ENCODE measurements around the gene SLC23A2.

DNA sequence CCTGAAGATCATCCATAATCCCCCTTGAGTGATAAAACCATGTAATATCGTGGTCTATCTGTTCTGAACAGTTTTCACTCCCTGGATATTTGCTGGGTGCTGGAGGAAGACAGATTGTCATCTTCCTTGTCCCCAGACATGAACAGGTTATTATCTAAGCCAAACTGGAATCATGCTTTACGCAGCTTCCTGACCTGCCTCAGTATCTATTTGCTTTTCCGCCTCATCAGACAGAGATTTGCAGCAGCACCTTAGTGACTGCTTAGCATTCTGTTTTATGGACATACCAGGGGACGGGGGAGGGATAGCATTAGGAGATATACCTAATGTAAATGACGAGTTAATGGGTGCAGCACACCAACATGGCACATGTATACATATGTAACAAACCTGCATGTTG, 124.6 kb downstream of the SLC23A2 start:
- TF ChIP-seq, protein P1, sequence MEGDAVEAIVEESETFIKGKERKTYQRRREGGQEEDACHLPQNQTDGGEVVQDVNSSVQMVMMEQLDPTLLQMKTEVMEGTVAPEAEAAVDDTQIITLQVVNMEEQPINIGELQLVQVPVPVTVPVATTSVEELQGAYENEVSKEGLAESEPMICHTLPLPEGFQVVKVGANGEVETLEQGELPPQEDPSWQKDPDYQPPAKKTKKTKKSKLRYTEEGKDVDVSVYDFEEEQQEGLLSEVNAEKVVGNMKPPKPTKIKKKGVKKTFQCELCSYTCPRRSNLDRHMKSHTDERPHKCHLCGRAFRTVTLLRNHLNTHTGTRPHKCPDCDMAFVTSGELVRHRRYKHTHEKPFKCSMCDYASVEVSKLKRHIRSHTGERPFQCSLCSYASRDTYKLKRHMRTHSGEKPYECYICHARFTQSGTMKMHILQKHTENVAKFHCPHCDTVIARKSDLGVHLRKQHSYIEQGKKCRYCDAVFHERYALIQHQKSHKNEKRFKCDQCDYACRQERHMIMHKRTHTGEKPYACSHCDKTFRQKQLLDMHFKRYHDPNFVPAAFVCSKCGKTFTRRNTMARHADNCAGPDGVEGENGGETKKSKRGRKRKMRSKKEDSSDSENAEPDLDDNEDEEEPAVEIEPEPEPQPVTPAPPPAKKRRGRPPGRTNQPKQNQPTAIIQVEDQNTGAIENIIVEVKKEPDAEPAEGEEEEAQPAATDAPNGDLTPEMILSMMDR (IDR thresholded peaks at IDR 0.05) = no peak
- TF ChIP-seq POLR2AphosphoS5 (IDR thresholded peaks at IDR 0.05) = no peak
- TF ChIP-seq POLR2A (IDR thresholded peaks at IDR 0.05) = no peak

All from stomach (tissue), 4 donors.